Lung (tissue), 12 donors: ENCODE results near the gene DPYSL4. TPM values are rescaled to one million over a fixed set of nuclear protein-coding genes. Genes with fewer than 3 reads are reported as not detected.

Source experiments
- ATAC-seq: fragments of 200-7000 bp; cut with Tn5 transposase; one replicate; pipeline ENCODE4 v1.9.1; 2020; ENCODE audit warnings: moderate number of reproducible peaks; ENCODE audit not compliant: insufficient read depth, low FRiP score
- DNase-seq, 3 donors: peaks; one replicate each; pipeline ENCODE4 v3.0.0-alpha.2; 2013 to 2017
- H3K27ac ChIP-seq, 2 donors: one replicate each; pipeline ENCODE4 v1.5.1; 2013; ENCODE audit warnings: mild to moderate bottlenecking in 2 of 2, moderate library complexity in 2 of 2, control low read depth in 1 of 2, inconsistent platforms in 1 of 2, low read depth in 1 of 2, low read length in 1 of 2
- H3K27me3 ChIP-seq, 3 donors: one replicate each; pipeline ENCODE4 v1.5.1; 2013; ENCODE audit warnings: low read length in 2 of 3; ENCODE audit not compliant: control insufficient read depth in 3 of 3, insufficient read depth in 3 of 3
- H3K36me3 ChIP-seq, 4 donors: one replicate each; pipeline ENCODE4 v1.5.1; 2013; ENCODE audit warnings: low read length in 4 of 4, mild to moderate bottlenecking in 1 of 4, moderate library complexity in 1 of 4; ENCODE audit not compliant: control insufficient read depth in 4 of 4, insufficient read depth in 4 of 4
- H3K4me1 ChIP-seq, 5 donors: one replicate each; pipeline ENCODE4 v1.5.1; 2013; ENCODE audit warnings: low read length in 5 of 5, mild to moderate bottlenecking in 2 of 5, moderate library complexity in 1 of 5; ENCODE audit not compliant: control insufficient read depth in 5 of 5, insufficient read depth in 5 of 5
- H3K4me3 ChIP-seq: one replicate; pipeline ENCODE4 v1.5.1; 2013; ENCODE audit warnings: mild to moderate bottlenecking, control low read depth, moderate library complexity
- H3K9ac ChIP-seq, 2 donors: one replicate each; pipeline ENCODE4 v1.5.1; 2013; ENCODE audit warnings: low read length in 2 of 2, control low read depth in 1 of 2; ENCODE audit not compliant: insufficient read depth in 1 of 2
- H3K9me3 ChIP-seq, 4 donors: one replicate each; pipeline ENCODE4 v1.5.1; 2013; ENCODE audit warnings: low read length in 3 of 4, mild to moderate bottlenecking in 1 of 4, moderate library complexity in 1 of 4; ENCODE audit not compliant: control insufficient read depth in 4 of 4, insufficient read depth in 3 of 4
- WGBS, 2 donors: extraction: QIAGEN DNeasy Blood & Tissue Kit; methylation state at CpG; one replicate each; pipeline ENCODE4 v1.1.7; 2013; 5-methylcytosine and 5-hydroxymethylcytosine counted together
- polyA plus RNA-seq, 2 donors: library from polyadenylated mRNA; stranded (reverse); fragments of 200-250 nt; gene quantifications; one replicate each; pipeline ENCODE4 v1.2.1, GENCODE V29; 2013
- total RNA-seq, 2 donors: library from RNA; depleted of rRNA in 1 of 2; stranded (reverse); fragments of >200 nt in 1 of 2; gene quantifications; one replicate each; pipeline ENCODE4 v1.2.1, GENCODE V29; 2014 to 2021
- TF ChIP-seq, protein P1 (sequence below): IDR thresholded peaks from 2 replicates; pipeline ENCODE4 v1.5.1; 2012; ENCODE audit warnings: mild to moderate bottlenecking; ENCODE audit errors: control extremely low read depth, extremely low read depth
- donor health status: control.
- donor health status: control.
- donor health status: Bipolar disorder and iron deficiency.
- donor health status: healthy.
- donor health status: DM: yes; HTN: yes; CAD: no.

DPYSL4 gene
- total and polyA plus RNA-seq, 4 donors = 0.33 to 1.5 (median 1.3) TPM

DNA sequence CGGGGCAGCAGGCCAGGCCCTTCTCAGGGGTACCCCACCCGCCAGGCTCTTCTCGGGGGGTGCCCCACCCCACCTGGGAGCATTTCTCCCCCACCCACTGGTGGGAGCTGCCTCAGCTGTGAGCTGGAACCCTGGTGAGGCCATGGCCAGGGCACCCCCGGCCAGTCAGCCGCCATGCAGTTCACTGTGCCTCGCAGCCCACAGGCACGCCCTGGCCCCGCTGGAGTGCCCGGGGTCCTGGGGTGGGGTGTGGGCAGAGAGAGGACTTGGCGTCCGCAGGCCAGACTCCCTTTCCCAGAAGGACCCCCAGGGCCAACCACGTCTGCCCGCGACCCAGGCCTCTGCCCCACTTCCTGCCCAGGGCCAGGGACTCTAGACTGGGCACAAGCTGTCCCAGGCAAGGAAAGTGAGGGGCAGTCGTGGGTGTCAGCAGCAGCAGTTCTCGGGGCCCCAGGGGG is 13.1 kb downstream of the DPYSL4 start:
- no peaks in the 10 kb centered on the region for H3K4me1 ChIP-seq
- WGBS, 2 donors = 82 to 87% methylated on average over 16 of the region's 16 CpGs
- no peak for ATAC-seq
- no peak for DNase-seq
- H3K27ac ChIP-seq = no peak overlapping the region
- no peaks in the 10 kb centered on the region for H3K9me3 ChIP-seq
- H3K9ac ChIP-seq = no peak overlapping the region
- TF ChIP-seq, protein P1, sequence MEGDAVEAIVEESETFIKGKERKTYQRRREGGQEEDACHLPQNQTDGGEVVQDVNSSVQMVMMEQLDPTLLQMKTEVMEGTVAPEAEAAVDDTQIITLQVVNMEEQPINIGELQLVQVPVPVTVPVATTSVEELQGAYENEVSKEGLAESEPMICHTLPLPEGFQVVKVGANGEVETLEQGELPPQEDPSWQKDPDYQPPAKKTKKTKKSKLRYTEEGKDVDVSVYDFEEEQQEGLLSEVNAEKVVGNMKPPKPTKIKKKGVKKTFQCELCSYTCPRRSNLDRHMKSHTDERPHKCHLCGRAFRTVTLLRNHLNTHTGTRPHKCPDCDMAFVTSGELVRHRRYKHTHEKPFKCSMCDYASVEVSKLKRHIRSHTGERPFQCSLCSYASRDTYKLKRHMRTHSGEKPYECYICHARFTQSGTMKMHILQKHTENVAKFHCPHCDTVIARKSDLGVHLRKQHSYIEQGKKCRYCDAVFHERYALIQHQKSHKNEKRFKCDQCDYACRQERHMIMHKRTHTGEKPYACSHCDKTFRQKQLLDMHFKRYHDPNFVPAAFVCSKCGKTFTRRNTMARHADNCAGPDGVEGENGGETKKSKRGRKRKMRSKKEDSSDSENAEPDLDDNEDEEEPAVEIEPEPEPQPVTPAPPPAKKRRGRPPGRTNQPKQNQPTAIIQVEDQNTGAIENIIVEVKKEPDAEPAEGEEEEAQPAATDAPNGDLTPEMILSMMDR = no peak
- no peaks in the 10 kb centered on the region for H3K27me3 ChIP-seq
- no peaks in the 10 kb centered on the region for H3K36me3 ChIP-seq
- H3K4me3 ChIP-seq = no peak overlapping the region

DNA sequence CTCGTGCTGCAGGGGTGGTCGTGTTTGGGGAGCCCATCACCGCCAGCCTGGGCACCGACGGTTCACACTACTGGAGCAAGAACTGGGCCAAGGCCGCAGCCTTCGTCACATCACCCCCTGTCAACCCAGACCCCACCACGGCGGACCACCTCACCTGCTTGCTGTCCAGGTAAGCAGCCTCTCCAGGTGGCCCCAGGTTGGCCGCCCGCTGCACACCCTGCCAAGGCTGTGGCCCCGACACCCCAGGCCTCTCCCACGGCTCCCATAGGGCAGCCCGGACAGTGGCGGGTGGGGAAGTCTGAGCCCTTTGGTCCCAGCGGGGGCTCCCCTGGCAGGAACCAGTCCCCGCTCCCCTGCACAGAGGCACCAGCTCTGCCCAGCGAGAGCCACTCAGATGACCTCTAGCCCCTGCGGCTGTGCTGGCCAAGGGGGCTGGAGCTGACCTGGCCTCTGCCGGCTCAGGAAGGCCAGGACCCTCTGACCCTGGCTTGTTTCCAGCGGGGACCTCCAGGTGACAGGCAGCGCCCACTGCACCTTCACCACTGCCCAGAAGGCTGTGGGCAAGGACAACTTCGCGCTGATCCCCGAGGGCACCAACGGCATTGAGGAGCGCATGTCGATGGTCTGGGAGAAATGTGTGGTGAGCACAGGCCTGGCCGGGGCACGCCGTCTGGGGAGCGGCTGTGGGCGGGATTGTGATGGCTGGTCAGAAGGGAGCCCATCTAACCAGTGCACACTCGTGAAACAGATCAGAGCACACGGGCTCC is 13.8 kb downstream of the DPYSL4 start:
- TF ChIP-seq, protein P1 = no peak
- WGBS, 2 donors = 90 to 92% methylated on average over 35 of the region's 35 CpGs
- Histone ChIP-seq H3K4me3 (no peak overlapping the region), H3K36me3 (no peaks in the 10 kb centered on the region), H3K27me3 (no peaks in the 10 kb centered on the region), H3K9me3 (no peaks in the 10 kb centered on the region), H3K9ac (no peak overlapping the region), H3K4me1 (no peaks in the 10 kb centered on the region), H3K27ac (no peak overlapping the region)
- no peak for DNase-seq
- peak; percentile 7 for ATAC-seq

DNA sequence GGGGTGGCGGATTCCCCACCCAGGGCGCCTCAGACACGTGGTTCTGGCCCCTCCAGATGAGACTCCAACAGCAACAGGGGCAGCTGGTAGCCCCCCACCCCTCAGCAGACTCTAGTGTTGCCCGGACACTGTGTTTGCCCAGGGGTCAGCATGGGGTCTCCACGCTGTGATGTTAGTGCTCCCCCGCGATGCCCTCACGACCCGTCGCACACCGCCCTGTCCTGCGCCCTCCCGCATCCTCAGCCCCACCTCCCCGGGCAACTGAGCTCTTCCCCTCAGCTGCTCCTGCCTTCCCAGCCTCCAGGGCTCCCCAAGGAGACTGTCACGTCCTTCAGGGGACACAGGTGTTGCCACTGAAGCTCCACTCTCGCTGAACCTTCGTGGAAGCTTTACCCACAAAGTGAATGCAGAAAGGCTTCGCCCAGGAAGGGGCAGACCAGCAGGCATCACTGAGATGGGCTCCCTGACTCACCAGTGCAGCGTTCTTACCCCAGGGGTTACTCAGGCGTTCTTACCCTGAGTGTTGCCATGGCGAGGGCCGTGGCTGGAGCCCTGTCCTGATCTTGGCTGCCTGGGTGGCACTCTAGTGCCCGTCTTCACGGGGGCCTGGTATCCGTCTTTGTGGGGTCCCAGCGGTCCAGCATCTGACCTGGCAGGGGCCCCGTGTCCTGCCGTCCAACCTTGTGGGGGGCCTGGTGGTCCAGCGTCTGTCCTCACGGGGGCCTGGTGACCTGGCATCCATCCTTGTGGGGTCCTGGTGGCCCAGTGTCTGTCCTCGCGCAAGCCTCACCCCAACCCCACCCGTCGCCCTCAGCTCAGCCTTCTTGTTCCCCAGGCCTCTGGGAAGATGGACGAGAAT is 14.6 kb downstream of the DPYSL4 start:
- Histone ChIP-seq H3K9me3 (no peaks in the 10 kb centered on the region), H3K9ac (no peak overlapping the region), H3K4me3 (no peak overlapping the region), H3K36me3 (no peaks in the 10 kb centered on the region), H3K27ac (no peak overlapping the region), H3K27me3 (no peaks in the 10 kb centered on the region), H3K4me1 (no peaks in the 10 kb centered on the region)
- DNase-seq (no peak), ATAC-seq (no peak)
- TF ChIP-seq, protein P1 = no peak
- WGBS, 2 donors = 88 to 94% methylated on average over 35 of the region's 35 CpGs
